COR-L47 (cell line): ENCODE results near the gene ANO1.
A peak's percentile ranks its signal among the peaks of the same experiment; 100 is the strongest.
"Not testable (repeated sequence)": the region's sequence is repeated elsewhere in the genome, so short reads cannot be mapped to it uniquely, and the experiment has no call there.

Source experiments
- DNase-seq: peaks from one replicate; lab custom pipeline; 2025; lab: John Stamatoyannopoulos, UW

ANO1 gene

GRCh38 chr11:70078095-70078780 is at the start of gene ANO1:
Gene ANO1, plus strand, starts transcription at chr11:70078317. Its CDS starts 290 bp downstream, at chr11:70078607.
- no peak for DNase-seq

GRCh38 chr11:70029115-70029860 is 48.8 kb upstream of the ANO1 start:
- DNase-seq = no peak

GRCh38 chr11:70029861-70030380 is 48.2 kb upstream of the ANO1 start:
- no peak for DNase-seq

GRCh38 chr11:70030412-70030811 is 47.7 kb upstream of the ANO1 start:
- DNase-seq = no peak

- no peak for DNase-seq
Observed at GRCh38 chr11:70031631-70032469, 46.3 kb upstream of the ANO1 start.

GRCh38 chr11:70032470-70032795 is 45.7 kb upstream of the ANO1 start:
- DNase-seq = no peak

GRCh38 chr11:70032943-70033710 is 45.0 kb upstream of the ANO1 start:
- no peak for DNase-seq

GRCh38 chr11:70033711-70034070 is 44.4 kb upstream of the ANO1 start:
- DNase-seq = no peak

GRCh38 chr11:70034740-70035365 is 43.3 kb upstream of the ANO1 start:
- DNase-seq = peak; percentile 80

GRCh38 chr11:70035665-70036064 is 42.5 kb upstream of the ANO1 start:
- not testable (repeated sequence) for DNase-seq

- DNase-seq = no peak
Observed at GRCh38 chr11:70036971-70037882, 40.9 kb upstream of the ANO1 start.

- no peak for DNase-seq
Observed at GRCh38 chr11:70038034-70038834, 39.9 kb upstream of the ANO1 start.

GRCh38 chr11:70040452-70040851 is 37.7 kb upstream of the ANO1 start:
- no peak for DNase-seq

GRCh38 chr11:70040869-70041501 is 37.1 kb upstream of the ANO1 start:
- DNase-seq = no peak

GRCh38 chr11:70043482-70043881 is 34.6 kb upstream of the ANO1 start:
- DNase-seq = no peak

GRCh38 chr11:70046089-70046488 is 32.0 kb upstream of the ANO1 start:
- DNase-seq = no peak

GRCh38 chr11:70048279-70049024 is 29.7 kb upstream of the ANO1 start:
- no peak for DNase-seq

GRCh38 chr11:70049045-70049444 is 29.1 kb upstream of the ANO1 start:
- no peak for DNase-seq
